ENCODE results near the gene ST14.

DNA sequence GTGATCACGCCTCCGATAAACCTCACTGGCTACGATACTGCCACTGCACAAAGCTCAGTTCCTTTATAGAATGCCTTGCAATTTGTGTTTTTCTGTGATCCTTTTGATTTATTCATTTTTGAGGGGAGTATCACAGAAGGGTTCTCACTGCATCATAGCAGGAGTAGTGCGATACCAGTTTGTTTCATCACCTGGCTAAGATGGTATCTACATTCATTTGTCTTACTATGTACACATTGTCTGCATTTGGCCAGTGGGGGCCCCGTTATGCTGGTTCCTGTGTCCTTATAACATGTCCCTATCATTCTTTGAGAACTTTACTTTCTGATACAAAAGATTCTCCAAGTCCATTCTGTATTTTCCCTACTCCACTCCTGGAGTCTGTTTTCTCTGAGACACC is 45.3 kb upstream of the ST14 start:
- no peak for TF ChIP-seq RAD21 (IDR thresholded peaks at IDR 0.05; ENCODE audit: low read length)
- TF ChIP-seq, protein P1, sequence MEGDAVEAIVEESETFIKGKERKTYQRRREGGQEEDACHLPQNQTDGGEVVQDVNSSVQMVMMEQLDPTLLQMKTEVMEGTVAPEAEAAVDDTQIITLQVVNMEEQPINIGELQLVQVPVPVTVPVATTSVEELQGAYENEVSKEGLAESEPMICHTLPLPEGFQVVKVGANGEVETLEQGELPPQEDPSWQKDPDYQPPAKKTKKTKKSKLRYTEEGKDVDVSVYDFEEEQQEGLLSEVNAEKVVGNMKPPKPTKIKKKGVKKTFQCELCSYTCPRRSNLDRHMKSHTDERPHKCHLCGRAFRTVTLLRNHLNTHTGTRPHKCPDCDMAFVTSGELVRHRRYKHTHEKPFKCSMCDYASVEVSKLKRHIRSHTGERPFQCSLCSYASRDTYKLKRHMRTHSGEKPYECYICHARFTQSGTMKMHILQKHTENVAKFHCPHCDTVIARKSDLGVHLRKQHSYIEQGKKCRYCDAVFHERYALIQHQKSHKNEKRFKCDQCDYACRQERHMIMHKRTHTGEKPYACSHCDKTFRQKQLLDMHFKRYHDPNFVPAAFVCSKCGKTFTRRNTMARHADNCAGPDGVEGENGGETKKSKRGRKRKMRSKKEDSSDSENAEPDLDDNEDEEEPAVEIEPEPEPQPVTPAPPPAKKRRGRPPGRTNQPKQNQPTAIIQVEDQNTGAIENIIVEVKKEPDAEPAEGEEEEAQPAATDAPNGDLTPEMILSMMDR (IDR thresholded peaks at IDR 0.05), result no peak
- no peak for TF ChIP-seq TAF1 (IDR thresholded peaks at IDR 0.05; ENCODE audit: borderline replicate concordance, low read depth, low read length)
- no peak for TF ChIP-seq EP300 (IDR thresholded peaks at IDR 0.05; ENCODE audit: borderline replicate concordance in 1 of 2, low read depth in 1 of 2, low read length in 1 of 2)
- TF ChIP-seq EZH2phosphoT487 (IDR thresholded peaks at IDR 0.05; ENCODE audit: borderline replicate concordance, low read depth), result no peak
- TF ChIP-seq RXRA (IDR thresholded peaks at IDR 0.05; ENCODE audit: borderline replicate concordance, low read depth), result no peak

All from SK-N-SH (cell line).